Measurements from ENCODE around the gene ACSM5. TPM values are rescaled to one million over a fixed set of nuclear protein-coding genes. Genes with fewer than 3 reads are reported as not detected.

The ACSM5 gene
- under 1 TPM; 0.36 to 0.80 (median 0.74) TPM for polyA plus RNA-seq (ENCODE audit: insufficient read depth in 1 of 5, insufficient read length in 5 of 5, low replicate concordance in 1 of 5)
- long read RNA-seq, donor 1: 0 reads
- long read RNA-seq, donor 2: 0 reads
- long read RNA-seq, donor 3: 0 reads
- long read RNA-seq, donor 4: 0 reads
- long read RNA-seq, donor 5: 0 reads
- long read RNA-seq, donor 6: 0 reads
- long read RNA-seq, donor 7, partial matches to known transcripts: 0 of 1 reads
- long read RNA-seq, donor 7, other reads (novel, unspliced or antisense): 0 of 1 reads
- long read RNA-seq, donor 8: 0 reads

- no peak for DNase-seq
Measured at GRCh38 chr16:20409398-20410120, at the start of gene ACSM5. Gene ACSM5, plus strand, starts transcription at chr16:20409534. Its CDS starts 1,951 bp downstream, at chr16:20411485.

DNA sequence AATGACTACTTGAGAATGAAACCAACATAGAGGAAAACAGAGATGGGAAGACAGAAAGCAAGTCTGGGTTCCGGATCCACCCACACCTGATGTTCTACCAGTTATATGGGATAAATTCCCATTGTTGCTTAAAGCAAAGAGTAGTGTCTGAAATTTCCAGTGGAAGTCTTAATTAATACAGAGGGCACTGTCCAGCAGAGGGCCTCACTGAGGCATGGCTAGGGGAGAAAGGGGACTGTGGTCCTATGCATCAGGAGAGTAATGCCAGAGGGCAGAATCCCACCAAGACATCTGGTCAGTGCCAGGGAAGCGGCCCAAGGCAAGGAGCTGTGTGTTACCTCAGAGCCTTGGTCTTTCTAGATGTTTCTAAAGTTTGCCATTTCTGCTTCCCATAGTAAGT, 49.3 kb upstream of the ACSM5 start:
- no peak for DNase-seq

GRCh38 chr16:20363191-20363590, 46.1 kb upstream of the ACSM5 start:
- no peak for DNase-seq

DNA sequence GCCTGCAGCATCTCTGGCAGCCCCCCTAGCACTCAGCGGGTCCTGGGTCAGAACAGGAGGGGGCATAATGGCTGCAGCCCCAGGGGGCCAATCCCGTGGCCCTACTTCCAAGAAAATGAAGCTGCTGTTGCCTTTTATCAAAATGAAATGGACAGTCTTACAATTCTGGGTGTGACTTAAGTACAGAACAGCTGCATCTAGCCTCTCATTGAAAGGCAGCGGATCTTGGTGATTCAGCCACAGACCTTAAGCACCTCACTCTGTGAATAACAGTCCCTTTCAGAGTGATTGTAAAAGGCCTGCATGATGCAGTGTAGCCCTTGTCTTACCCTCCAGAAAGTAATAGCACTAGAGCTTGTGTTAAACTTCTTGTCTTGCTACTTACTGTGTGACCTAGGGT, 45.3 kb upstream of the ACSM5 start:
- no peak for DNase-seq

GRCh38 chr16:20369452-20370054, 39.8 kb upstream of the ACSM5 start:
- DNase-seq: no peak

- no peak for DNase-seq
Measured at GRCh38 chr16:20372701-20373100, 36.6 kb upstream of the ACSM5 start.

DNA sequence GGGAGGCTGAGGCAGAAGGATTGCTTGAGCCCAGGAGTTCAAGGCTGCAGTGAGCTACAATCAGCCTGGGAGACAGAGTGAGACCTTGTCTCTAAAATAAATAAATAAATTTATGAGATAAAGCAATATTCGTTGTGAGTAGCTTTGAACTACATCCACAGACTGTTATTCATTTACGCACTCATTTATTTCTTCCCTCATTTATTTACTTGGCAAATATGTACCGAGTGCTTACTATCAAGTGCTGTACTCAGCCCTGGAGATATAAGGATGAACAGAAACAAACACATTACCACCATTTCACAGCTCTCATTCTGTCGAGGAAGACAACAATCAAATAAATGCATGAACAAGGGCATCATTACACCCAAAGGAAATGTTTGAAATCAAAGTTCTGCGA, 32.2 kb upstream of the ACSM5 start:
- no peak for DNase-seq

DNA sequence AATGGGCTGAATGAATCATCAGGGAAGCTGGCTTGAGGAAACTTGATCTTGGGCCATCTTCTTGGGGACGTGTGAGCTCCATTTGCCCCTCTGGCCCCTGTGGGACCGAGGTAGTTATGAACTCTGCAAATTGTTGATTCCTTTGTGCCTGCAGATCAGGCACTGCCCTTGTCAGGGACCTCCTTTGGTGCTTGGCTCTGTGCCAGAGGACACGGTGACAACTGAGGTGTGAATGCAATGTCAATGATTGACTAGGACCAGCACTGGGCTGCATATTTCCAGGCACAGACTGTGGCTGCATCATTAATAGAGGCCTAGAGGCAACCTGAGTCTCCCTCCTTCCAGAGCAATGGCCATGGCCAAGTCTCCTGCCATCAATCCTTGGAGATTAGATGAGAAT, 28.6 kb upstream of the ACSM5 start:
- DNase-seq: no peak

DNA sequence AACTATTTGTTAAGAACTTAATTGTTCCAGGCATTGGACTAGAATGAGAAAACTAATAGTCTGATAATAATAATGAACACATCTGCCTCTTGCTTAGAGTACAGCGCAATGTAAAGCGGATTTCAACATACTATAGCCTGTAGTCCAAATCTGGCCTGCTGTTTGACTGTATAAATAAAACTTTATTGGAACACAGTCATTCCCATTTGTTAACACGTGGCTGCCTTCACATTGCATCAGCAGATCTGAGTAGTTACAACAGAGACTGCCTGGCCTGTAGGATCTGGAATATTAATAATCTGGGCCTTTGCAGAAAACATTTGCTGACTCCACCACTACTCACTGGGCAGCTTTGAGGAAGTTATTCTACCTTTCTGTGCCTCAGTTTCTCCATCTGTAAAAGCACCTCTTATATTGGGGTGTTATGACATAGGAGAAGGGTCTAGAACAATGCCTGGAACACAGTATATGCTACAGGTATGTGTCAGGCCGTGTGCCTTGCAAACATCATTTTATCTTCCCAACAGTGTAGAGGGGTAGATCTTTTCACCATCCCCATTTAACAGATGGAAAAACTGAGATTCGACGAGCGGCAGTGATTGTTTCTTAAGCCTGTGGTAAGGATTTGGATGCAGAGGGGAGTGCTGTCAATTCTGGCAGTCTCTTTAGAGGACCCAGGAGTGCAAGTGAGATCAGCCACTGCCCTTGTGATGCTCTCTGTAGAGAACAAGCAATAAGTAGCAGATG, 27.0 kb upstream of the ACSM5 start:
- DNase-seq: no peak

DNA sequence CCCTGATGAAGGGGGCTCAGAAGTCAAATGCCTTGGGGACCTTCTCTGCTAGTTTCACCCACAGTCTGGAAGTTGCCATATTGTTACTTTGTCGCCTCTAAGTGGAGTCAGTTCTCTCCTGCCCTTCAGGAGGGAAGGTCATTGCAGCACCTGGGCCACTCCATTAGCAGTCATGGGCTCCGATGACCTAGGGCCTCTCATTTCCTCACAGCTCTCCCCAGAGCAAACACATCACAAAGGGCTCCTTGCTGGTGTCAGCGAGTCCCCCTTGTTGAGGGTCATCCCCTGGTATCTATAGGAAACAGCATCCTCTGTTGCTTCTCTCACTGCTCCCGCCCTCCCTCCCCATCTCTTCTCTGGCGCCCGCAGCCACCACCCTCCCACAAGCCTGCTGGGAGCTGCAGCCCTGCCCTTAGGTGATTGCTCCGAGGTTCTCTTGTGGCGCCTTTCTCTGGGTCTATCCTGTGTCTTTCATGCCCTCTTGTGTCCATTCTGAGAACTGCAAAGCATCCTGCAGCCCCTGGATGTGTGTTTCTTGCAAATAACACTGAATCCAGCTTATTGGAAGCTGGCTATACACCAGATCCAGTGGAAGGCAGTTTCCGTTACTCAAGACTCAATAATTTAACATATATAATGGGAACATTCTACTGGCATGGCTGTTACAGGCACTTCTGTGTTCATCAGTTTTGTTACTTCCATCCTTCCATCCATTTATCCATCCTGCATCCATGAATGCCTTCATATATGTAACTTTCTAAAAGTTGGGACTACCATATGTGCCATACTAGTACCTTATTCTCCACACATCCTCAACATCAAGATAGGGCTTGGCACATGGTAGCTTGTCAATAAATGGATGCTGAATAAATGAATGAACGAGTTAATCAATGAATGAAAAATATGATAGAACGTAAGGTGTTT, 26.0 kb upstream of the ACSM5 start:
- peak; percentile 23 to 53 for DNase-seq

DNA sequence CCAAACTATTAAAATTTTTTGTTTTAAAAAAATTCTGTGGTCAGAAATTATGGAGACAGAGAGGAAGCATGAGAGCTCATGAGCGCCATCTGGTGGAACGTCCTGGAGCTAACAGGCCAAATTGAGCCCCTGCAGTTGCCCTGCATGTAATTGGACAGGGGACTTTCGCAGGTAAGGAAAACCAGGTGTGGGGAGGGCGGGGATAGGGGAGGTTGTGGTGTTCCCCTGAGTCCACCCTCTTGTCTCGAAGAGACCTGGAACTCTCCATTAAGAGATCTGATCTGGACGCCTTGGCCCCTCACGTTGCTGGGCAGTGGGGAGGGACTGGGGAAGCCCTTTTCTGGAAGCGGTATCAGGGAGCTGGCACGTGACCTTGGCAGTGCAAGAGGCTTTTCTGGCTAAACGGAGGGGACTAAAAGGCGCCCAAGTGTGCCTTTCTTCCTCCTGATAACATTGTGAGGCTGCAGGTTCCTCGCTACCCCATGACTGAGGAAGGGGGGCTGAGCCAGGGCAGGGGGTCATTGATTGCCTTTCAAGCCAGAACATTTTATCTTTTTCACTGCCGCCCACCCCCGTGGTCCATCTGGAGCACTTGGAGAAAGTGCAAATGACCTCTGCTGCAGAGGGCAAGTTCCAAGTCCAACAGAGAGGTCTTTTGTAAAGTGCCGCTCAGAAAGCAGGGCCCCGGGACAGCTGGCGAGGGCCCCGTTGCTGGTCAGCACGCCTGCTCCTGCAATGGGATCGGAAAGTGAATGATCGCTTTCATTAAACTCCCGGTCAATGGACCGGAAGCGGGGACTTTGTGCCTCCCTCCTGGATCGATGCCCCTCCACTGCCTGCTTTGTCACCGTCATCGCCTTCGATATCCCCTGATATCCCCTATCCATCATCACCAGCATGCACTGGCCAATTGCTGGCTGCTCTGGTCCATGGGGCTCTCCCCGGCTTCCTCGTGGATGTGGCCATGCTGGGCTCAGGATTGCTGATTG, 23.2 kb upstream of the ACSM5 start:
- peak; percentile 26 to 27 for DNase-seq

DNA sequence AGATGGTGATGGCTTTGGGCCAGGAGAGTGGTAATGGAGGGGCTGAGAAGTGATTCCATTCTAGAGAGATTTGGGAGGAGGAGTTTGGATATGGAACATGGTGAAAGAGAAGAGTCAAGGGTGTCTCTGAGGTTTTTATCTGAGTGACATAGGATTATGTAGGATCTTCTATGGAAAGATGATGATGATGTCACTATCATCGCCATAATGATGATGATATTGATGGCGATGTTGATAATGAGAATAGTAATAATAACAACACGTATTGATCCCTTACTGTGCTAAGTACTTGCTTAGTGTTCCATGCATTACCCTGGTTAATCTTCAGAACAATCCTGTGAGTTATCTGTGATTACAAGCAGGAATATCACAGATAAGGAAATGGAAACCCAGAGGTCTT, 21.4 kb upstream of the ACSM5 start:
- DNase-seq: no peak

GRCh38 chr16:20388854-20389253, 20.5 kb upstream of the ACSM5 start:
- DNase-seq: no peak

- no peak for DNase-seq
Measured at GRCh38 chr16:20391045-20391444, 18.3 kb upstream of the ACSM5 start.

- peak; percentile 35 to 43 for DNase-seq
Measured at GRCh38 chr16:20393801-20394577, 15.3 kb upstream of the ACSM5 start.

DNA sequence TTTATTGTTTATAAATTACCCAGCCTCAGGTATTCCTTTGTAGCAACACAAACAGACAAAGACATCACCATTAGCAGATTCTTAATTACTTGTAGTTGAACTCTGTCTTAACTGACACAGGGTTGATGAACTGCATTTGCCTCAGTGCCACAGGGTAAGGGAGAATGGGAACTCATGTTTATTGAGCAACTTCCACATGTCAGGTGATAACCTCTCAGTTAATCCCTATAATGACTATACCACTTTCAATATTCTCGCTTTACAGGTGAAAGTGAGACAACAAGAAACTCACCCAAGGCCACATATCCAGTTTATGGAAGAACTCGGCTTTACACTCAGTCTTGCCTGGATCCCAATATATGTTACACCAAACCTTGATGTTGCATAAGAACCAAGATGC, 13.4 kb upstream of the ACSM5 start:
- no peak for DNase-seq

DNA sequence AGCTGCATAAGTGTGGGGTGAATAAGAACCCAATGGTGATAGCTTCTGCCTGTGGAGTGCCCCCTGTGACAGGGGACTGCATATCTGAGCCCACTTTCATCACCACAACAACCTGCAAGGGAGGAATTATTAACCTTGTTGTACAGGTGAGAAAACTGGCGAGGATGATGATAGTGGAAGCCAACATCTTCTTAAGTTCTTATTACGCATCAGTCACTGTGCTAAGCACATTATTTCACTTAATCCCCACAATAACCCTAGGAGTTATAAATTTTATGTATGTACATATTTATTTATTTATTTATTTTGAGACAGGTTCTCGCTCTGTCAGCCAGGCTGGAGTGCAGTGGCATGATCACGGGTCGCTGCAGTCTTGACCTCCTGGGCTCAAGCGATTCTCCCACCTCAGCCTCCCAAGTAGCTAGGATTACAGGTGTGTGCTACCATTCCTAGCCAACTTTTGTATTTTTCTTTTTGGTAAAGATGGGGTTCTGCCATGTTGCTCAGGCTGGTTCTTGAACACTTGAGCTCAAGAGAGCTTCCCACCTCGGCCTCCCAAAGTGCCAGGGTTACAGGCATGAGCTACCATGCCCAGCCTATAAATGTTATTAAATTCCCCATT, 12.4 kb upstream of the ACSM5 start:
- DNase-seq: no peak

DNA sequence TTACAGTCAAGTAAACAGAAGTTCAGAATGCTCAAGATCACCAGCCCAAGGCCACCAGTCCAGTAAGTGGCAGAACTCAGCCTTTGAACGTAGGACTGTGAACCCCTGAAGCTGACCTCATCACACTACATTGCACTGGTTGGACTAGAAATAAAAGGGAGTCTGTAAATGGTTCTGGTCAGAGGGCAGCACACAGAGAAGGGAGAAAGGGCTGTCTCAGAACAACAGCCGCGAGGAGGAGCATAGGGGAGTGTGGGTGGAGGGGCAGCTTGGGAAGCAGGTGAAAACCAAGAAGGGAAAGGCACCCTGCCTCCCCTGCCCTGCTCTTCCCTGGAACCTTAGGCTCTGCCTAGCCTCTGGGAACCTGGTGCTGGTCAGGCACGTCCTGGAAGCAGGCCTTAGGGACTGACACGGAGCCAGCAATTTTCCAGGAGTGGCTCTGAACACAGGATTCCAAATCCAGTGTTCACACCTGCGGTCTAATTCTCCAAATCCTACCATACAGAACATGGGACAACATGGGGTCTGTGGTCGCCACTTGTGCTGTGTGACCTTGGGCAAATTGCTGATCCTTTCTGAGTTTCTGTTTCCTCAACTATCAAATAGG, 11.8 kb upstream of the ACSM5 start:
- DNase-seq: no peak

Measured in right lung (tissue), 10 donors.